ENCODE measurements around the gene CLEC4G.

CLEC4G gene

GRCh38 chr19:7720351-7720750, 11.6 kb downstream of the CLEC4G start:
- no peak for DNase-seq

- no peak for DNase-seq
Measured at GRCh38 chr19:7718668-7719067, 13.2 kb downstream of the CLEC4G start.

GRCh38 chr19:7716762-7717161, 15.1 kb downstream of the CLEC4G start:
- no peak for DNase-seq

- no peak for DNase-seq
Measured at GRCh38 chr19:7715671-7716070, 16.2 kb downstream of the CLEC4G start.

- DNase-seq, result no peak
Measured at GRCh38 chr19:7710616-7711015, 21.3 kb downstream of the CLEC4G start.

- no peak for DNase-seq
Measured at GRCh38 chr19:7709932-7710460, 21.9 kb downstream of the CLEC4G start.

GRCh38 chr19:7706955-7707456, 24.9 kb downstream of the CLEC4G start:
- DNase-seq, result no peak

- no peak for DNase-seq
Measured at GRCh38 chr19:7706188-7706954, 25.5 kb downstream of the CLEC4G start.

GRCh38 chr19:7705387-7706187, 26.3 kb downstream of the CLEC4G start:
- DNase-seq, result peak; percentile 69 to 75

GRCh38 chr19:7704280-7705060, 27.4 kb downstream of the CLEC4G start:
- DNase-seq, result no peak

- no peak for DNase-seq
Measured at GRCh38 chr19:7703332-7703731, 28.6 kb downstream of the CLEC4G start.

GRCh38 chr19:7701654-7702457, 30.1 kb downstream of the CLEC4G start, which contains the start of gene FCER2:
Gene FCER2 (minus strand): TSS chr19:7702131. CDS start chr19:7699760, 2,371 bp downstream.
- no peak for DNase-seq

- no peak for DNase-seq
Measured at GRCh38 chr19:7701049-7701653, 30.8 kb downstream of the CLEC4G start.

- peak in 1 of 2 donors; percentile 26 for DNase-seq
Measured at GRCh38 chr19:7699417-7700401, 32.2 kb downstream of the CLEC4G start.

- no peak for DNase-seq
Measured at GRCh38 chr19:7699003-7699402, 32.9 kb downstream of the CLEC4G start.

GRCh38 chr19:7698583-7698982, 33.3 kb downstream of the CLEC4G start:
- DNase-seq, result no peak

GRCh38 chr19:7697721-7698287, 34.1 kb downstream of the CLEC4G start:
- DNase-seq, result no peak

GRCh38 chr19:7694499-7694898, 37.4 kb downstream of the CLEC4G start:
- no peak for DNase-seq

- DNase-seq, result no peak
Measured at GRCh38 chr19:7692417-7693088, 39.4 kb downstream of the CLEC4G start.
